Measurements from ENCODE around the gene TCEANC2. TPM values are rescaled to one million over a fixed set of nuclear protein-coding genes. Genes with fewer than 3 reads are reported as not detected.

Gene TCEANC2
- total and polyA plus RNA-seq, 4 donors = 0.89 to 2.1 (median 1.7) TPM

DNA sequence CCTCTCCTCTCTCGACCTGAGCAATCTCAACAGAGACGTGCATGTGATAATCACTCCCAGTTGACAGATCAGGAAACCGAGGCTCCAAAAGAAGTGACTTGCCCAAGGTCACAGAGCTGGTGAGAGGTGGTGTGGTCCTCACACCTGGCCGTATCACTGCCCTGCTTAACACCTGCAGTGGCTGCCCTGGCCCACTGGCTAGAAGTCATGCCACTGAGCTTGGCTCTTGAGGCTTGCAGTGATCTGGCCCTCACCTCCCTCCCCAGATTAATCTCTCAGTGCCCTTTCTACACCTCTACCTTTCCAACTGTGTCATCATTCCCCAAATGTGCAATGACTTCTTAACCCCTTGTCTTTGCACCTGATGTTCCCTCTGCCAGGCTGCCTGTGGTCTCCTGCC lies 60.6 kb downstream of the TCEANC2 start:
- Histone ChIP-seq H3K4me1 (ENCODE audit: control insufficient read depth in 4 of 4, insufficient read depth in 4 of 4, low read length in 3 of 4) (no peaks in the 10 kb centered on the region), H3K9me3 (ENCODE audit: control insufficient read depth in 4 of 4, low read length in 3 of 4) (no peaks in the 10 kb centered on the region), H3K27me3 (ENCODE audit: control insufficient read depth in 4 of 4, insufficient read depth in 4 of 4, low read length in 3 of 4) (no peaks in the 10 kb centered on the region), H3K36me3 (ENCODE audit: control insufficient read depth in 4 of 4, insufficient read depth in 3 of 4, low read depth in 1 of 4, low read length in 3 of 4) (no peaks in the 10 kb centered on the region), H3K4me3 (ENCODE audit: low read depth in 1 of 3, low read length in 3 of 3) (no peak overlapping the region), H3K9ac (ENCODE audit: low read depth in 1 of 2, low read length in 2 of 2) (no peak overlapping the region), H3K27ac (ENCODE audit: low read depth in 1 of 2, low read length in 2 of 2) (no peak overlapping the region)
- TF ChIP-seq, protein P1, sequence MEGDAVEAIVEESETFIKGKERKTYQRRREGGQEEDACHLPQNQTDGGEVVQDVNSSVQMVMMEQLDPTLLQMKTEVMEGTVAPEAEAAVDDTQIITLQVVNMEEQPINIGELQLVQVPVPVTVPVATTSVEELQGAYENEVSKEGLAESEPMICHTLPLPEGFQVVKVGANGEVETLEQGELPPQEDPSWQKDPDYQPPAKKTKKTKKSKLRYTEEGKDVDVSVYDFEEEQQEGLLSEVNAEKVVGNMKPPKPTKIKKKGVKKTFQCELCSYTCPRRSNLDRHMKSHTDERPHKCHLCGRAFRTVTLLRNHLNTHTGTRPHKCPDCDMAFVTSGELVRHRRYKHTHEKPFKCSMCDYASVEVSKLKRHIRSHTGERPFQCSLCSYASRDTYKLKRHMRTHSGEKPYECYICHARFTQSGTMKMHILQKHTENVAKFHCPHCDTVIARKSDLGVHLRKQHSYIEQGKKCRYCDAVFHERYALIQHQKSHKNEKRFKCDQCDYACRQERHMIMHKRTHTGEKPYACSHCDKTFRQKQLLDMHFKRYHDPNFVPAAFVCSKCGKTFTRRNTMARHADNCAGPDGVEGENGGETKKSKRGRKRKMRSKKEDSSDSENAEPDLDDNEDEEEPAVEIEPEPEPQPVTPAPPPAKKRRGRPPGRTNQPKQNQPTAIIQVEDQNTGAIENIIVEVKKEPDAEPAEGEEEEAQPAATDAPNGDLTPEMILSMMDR (IDR thresholded peaks at IDR 0.05; ENCODE audit: low read depth, low read length, missing input control) = no peak
- TF ChIP-seq TAF1 (conservative IDR thresholded peaks at IDR 0.05) (no peak), RAD21 (IDR thresholded peaks at IDR 0.05) (no peak)
- WGBS = 93% methylated on average over 4 of the region's 4 CpGs
- DNase-seq (ENCODE audit: low spot score) = no peak

DNA sequence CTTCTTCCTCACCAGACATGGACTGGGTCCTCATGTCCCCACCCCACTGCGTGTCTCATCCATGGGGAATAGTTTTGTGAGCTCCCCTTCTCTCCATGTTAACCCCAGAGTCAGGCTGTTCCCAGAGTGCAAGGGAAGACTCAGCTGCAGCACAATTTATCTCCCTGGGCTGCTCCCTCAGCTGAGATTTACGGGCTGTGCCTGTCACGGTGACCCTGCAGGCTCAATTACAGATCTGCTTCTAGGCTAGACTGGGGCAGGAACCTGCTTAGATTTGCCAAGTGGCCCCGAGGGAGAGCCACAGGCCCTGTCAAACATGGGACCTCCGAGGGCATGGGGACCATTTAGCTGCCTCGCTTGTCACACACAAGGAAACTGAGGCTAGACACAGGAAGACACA lies 61.5 kb downstream of the TCEANC2 start:
- WGBS = 93% methylated on average over 6 of the region's 6 CpGs
- Histone ChIP-seq H3K4me1 (ENCODE audit: control insufficient read depth in 4 of 4, insufficient read depth in 4 of 4, low read length in 3 of 4) (no peaks in the 10 kb centered on the region), H3K27me3 (ENCODE audit: control insufficient read depth in 4 of 4, insufficient read depth in 4 of 4, low read length in 3 of 4) (no peaks in the 10 kb centered on the region), H3K36me3 (ENCODE audit: control insufficient read depth in 4 of 4, insufficient read depth in 3 of 4, low read depth in 1 of 4, low read length in 3 of 4) (no peaks in the 10 kb centered on the region), H3K9ac (ENCODE audit: low read depth in 1 of 2, low read length in 2 of 2) (no peak overlapping the region), H3K9me3 (ENCODE audit: control insufficient read depth in 4 of 4, low read length in 3 of 4) (no peaks in the 10 kb centered on the region), H3K27ac (ENCODE audit: low read depth in 1 of 2, low read length in 2 of 2) (no peak overlapping the region), H3K4me3 (ENCODE audit: low read depth in 1 of 3, low read length in 3 of 3) (no peak overlapping the region)
- no peak for DNase-seq (ENCODE audit: low spot score)
- no peak for TF ChIP-seq HNF4G (IDR thresholded peaks at IDR 0.05)
- TF ChIP-seq TAF1 (conservative IDR thresholded peaks at IDR 0.05) = no peak
- TF ChIP-seq FOXA1 (IDR thresholded peaks at IDR 0.05) = no peak

DNA sequence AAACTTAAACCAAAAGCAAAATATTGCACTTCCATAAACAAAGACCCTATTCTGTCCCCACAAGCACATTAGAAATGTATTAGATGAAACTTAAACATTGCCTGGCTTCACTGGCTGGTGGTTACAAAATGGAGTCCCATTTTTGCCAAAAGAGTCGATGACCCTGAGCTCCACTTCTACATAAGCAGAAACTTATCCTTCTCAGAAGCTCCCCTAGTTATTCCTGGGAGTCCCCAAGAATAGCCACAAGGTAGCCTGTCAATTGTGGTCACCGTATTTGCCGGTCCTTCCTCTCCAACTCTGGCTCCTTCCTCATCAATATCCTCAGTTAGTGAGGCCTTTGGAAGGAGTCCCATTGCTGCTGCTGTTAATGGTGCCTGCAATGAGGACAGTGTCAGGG lies 62.1 kb downstream of the TCEANC2 start:
- Histone ChIP-seq H3K27ac (ENCODE audit: low read depth in 1 of 2, low read length in 2 of 2) (no peak overlapping the region), H3K9ac (ENCODE audit: low read depth in 1 of 2, low read length in 2 of 2) (no peak overlapping the region), H3K27me3 (ENCODE audit: control insufficient read depth in 4 of 4, insufficient read depth in 4 of 4, low read length in 3 of 4) (no peaks in the 10 kb centered on the region), H3K4me1 (ENCODE audit: control insufficient read depth in 4 of 4, insufficient read depth in 4 of 4, low read length in 3 of 4) (no peaks in the 10 kb centered on the region), H3K4me3 (ENCODE audit: low read depth in 1 of 3, low read length in 3 of 3) (no peak overlapping the region), H3K9me3 (ENCODE audit: control insufficient read depth in 4 of 4, low read length in 3 of 4) (no peaks in the 10 kb centered on the region), H3K36me3 (ENCODE audit: control insufficient read depth in 4 of 4, insufficient read depth in 3 of 4, low read depth in 1 of 4, low read length in 3 of 4) (no peaks in the 10 kb centered on the region)
- DNase-seq (ENCODE audit: low spot score) = no peak
- TF ChIP-seq FOXA2 (IDR thresholded peaks at IDR 0.05) (no peak), NR2F2 (IDR thresholded peaks at IDR 0.05) (no peak), YY1 (IDR thresholded peaks at IDR 0.05) (no peak)
- WGBS = 95% methylated on average over 3 of the region's 3 CpGs

DNA sequence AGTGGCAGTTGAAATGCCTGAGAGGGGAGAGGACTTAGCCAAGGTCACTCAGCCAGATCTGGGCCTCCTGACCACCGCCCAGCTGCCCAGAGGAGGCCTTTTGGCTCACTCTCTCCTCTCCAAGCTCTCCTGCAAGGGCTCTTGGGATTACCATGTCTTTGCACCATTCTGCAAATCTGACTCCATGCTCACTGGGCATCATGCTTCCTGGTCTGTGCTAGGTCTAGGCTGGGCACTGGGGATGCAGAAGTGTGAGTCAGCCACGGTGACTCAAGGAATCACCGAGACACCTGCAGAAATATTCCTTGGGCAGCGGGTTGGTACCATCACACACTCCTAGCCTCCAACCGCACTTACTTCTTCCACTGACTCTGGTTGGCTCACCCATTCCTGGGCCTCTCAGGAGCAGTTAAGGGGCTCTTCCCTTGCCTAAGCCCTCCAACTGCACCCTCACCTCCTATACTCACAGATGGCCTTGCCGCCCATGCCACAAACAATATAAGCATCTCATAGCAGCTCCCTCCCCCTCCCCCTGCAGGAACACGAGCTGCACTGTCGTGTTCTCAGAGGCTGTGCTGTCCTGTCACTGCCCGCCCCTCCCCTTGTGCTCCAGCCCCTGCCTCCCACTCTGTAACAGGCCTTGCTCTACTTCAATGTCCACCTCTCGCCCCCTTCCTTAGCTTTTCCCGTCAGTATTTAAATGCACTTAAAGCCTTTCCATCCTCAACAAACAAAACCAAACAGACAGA lies 64.6 kb downstream of the TCEANC2 start:
- Histone ChIP-seq H3K9ac (ENCODE audit: low read depth in 1 of 2, low read length in 2 of 2) (no peak overlapping the region), H3K36me3 (ENCODE audit: control insufficient read depth in 4 of 4, insufficient read depth in 3 of 4, low read depth in 1 of 4, low read length in 3 of 4) (no peaks in the 10 kb centered on the region), H3K27ac (ENCODE audit: low read depth in 1 of 2, low read length in 2 of 2) (no peak overlapping the region), H3K4me3 (ENCODE audit: low read depth in 1 of 3, low read length in 3 of 3) (no peak overlapping the region), H3K27me3 (ENCODE audit: control insufficient read depth in 4 of 4, insufficient read depth in 4 of 4, low read length in 3 of 4) (no peaks in the 10 kb centered on the region), H3K4me1 (ENCODE audit: control insufficient read depth in 4 of 4, insufficient read depth in 4 of 4, low read length in 3 of 4) (peaks cover 0 to 8% (median 5%) of the 10 kb centered on the region in 4 donors), H3K9me3 (ENCODE audit: control insufficient read depth in 4 of 4, low read length in 3 of 4) (no peaks in the 10 kb centered on the region)
- WGBS = 94% methylated on average over 11 of the region's 11 CpGs
- DNase-seq (ENCODE audit: low spot score) = no peak
- TF ChIP-seq JUND (IDR thresholded peaks at IDR 0.05) = no peak
- TF ChIP-seq SP1 (IDR thresholded peaks at IDR 0.05) = no peak
- TF ChIP-seq, protein P1 (IDR thresholded peaks at IDR 0.05; ENCODE audit: low read depth, low read length, missing input control) = no peak
- TF ChIP-seq, protein P2, sequence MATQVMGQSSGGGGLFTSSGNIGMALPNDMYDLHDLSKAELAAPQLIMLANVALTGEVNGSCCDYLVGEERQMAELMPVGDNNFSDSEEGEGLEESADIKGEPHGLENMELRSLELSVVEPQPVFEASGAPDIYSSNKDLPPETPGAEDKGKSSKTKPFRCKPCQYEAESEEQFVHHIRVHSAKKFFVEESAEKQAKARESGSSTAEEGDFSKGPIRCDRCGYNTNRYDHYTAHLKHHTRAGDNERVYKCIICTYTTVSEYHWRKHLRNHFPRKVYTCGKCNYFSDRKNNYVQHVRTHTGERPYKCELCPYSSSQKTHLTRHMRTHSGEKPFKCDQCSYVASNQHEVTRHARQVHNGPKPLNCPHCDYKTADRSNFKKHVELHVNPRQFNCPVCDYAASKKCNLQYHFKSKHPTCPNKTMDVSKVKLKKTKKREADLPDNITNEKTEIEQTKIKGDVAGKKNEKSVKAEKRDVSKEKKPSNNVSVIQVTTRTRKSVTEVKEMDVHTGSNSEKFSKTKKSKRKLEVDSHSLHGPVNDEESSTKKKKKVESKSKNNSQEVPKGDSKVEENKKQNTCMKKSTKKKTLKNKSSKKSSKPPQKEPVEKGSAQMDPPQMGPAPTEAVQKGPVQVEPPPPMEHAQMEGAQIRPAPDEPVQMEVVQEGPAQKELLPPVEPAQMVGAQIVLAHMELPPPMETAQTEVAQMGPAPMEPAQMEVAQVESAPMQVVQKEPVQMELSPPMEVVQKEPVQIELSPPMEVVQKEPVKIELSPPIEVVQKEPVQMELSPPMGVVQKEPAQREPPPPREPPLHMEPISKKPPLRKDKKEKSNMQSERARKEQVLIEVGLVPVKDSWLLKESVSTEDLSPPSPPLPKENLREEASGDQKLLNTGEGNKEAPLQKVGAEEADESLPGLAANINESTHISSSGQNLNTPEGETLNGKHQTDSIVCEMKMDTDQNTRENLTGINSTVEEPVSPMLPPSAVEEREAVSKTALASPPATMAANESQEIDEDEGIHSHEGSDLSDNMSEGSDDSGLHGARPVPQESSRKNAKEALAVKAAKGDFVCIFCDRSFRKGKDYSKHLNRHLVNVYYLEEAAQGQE (IDR thresholded peaks at IDR 0.05) = no peak
- TF ChIP-seq NR2F2 (IDR thresholded peaks at IDR 0.05) = no peak
- TF ChIP-seq FOXA2 (IDR thresholded peaks at IDR 0.05) = no peak
- TF ChIP-seq, protein P3, sequence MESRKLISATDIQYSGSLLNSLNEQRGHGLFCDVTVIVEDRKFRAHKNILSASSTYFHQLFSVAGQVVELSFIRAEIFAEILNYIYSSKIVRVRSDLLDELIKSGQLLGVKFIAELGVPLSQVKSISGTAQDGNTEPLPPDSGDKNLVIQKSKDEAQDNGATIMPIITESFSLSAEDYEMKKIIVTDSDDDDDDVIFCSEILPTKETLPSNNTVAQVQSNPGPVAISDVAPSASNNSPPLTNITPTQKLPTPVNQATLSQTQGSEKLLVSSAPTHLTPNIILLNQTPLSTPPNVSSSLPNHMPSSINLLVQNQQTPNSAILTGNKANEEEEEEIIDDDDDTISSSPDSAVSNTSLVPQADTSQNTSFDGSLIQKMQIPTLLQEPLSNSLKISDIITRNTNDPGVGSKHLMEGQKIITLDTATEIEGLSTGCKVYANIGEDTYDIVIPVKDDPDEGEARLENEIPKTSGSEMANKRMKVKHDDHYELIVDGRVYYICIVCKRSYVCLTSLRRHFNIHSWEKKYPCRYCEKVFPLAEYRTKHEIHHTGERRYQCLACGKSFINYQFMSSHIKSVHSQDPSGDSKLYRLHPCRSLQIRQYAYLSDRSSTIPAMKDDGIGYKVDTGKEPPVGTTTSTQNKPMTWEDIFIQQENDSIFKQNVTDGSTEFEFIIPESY (IDR thresholded peaks at IDR 0.05) = no peak
- no peak for TF ChIP-seq HNF4G (IDR thresholded peaks at IDR 0.05)
- no peak for TF ChIP-seq HNF4A (conservative IDR thresholded peaks at IDR 0.05)
